ENCODE data around the gene E2F6. TPM values are rescaled to one million over a fixed set of nuclear protein-coding genes. Genes with fewer than 3 reads are reported as not detected.

E2F6 gene
- total and polyA plus RNA-seq, 2 of the 13 experiments (the other 11 are each of a cell fraction or from before 2014, with no cell fraction given): 27.3 to 36.0 TPM

GRCh38 chr2:11477994-11478393 is 12.0 kb upstream of the E2F6 start (continued):
- no peak; the same call in 1 of the 2 replicates for TF ChIP-seq ARID4A (CRISPR knock-in tag; IDR thresholded peaks at IDR 0.05; ENCODE audit: borderline replicate concordance)
- no peak for TF ChIP-seq NONO (IDR thresholded peaks at IDR 0.05)
- no peak for TF ChIP-seq NONO (CRISPR knock-in tag; conservative IDR thresholded peaks at IDR 0.05)
- no peak for TF ChIP-seq MBNL3 (CRISPR knock-in tag; conservative IDR thresholded peaks at IDR 0.05)
- no peak for TF ChIP-seq FOXK1 (CRISPR knock-in tag; IDR thresholded peaks at IDR 0.05; ENCODE audit: borderline replicate concordance, low read depth)
- no peak for TF ChIP-seq XBP1 (CRISPR knock-in tag; IDR thresholded peaks at IDR 0.05)
- TF ChIP-seq CREBL2 (CRISPR knock-in tag; IDR thresholded peaks at IDR 0.05; ENCODE audit: borderline replicate concordance): no peak
- TF ChIP-seq ZBTB39 (CRISPR knock-in tag; IDR thresholded peaks at IDR 0.05): no peak
- TF ChIP-seq BRD4 (CRISPR knock-in tag; IDR thresholded peaks at IDR 0.05): no peak
- no peak for TF ChIP-seq POGK (CRISPR knock-in tag; conservative IDR thresholded peaks at IDR 0.05)
- TF ChIP-seq, protein P1, sequence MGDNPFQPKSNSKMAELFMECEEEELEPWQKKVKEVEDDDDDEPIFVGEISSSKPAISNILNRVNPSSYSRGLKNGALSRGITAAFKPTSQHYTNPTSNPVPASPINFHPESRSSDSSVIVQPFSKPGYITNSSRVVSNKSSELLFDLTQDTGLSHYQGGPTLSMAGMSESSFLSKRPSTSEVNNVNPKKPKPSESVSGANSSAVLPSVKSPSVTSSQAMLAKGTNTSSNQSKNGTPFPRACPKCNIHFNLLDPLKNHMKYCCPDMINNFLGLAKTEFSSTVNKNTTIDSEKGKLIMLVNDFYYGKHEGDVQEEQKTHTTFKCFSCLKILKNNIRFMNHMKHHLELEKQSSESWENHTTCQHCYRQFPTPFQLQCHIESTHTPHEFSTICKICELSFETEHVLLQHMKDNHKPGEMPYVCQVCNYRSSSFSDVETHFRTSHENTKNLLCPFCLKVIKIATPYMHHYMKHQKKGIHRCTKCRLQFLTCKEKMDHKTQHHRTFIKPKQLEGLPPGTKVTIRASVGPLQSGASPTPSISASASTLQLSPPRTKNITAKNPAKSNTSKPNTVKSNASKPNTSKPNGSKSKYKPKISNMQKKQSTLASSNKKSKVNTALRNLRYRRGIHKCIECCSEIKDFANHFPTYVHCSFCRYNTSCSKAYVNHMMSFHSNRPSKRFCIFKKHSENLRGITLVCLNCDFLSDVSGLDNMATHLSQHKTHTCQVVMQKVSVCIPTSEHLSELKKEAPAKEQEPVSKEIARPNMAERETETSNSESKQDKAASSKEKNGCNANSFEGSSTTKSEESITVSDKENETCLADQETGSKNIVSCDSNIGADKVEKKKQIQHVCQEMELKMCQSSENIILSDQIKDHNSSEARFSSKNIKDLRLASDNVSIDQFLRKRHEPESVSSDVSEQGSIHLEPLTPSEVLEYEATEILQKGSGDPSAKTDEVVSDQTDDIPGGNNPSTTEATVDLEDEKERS (CRISPR knock-in tag; IDR thresholded peaks at IDR 0.05): no peak
- no peak for TF ChIP-seq FOSL1 (CRISPR knock-in tag; IDR thresholded peaks at IDR 0.05; ENCODE audit: borderline replicate concordance)
- no peak; the same call in 1 of the 2 replicates for TF ChIP-seq ETV5 (CRISPR knock-in tag; IDR thresholded peaks at IDR 0.05; ENCODE audit: borderline replicate concordance)
- no peak for TF ChIP-seq TCF7L2 (IDR thresholded peaks at IDR 0.05; ENCODE audit: low read depth, low read length)
- TF ChIP-seq CERS6 (CRISPR knock-in tag; IDR thresholded peaks at IDR 0.05): no peak
- no peak for TF ChIP-seq HOXA7 (CRISPR knock-in tag; IDR thresholded peaks at IDR 0.05)
- TF ChIP-seq HNRNPL (IDR thresholded peaks at IDR 0.05; ENCODE audit: low read depth, low read length): no peak
- no peak for TF ChIP-seq U2AF2 (IDR thresholded peaks at IDR 0.05; ENCODE audit: low read depth, low read length)

Measured in HepG2 (cell line).